Loucy (cell line): ENCODE data around the gene GAS2.

Experiments
- CTCF ChIP-seq: fragments of 200-600 bp; sonication (generic); conservative IDR thresholded peaks from 2 replicates; pipeline ENCODE4 v1.5.1; 2014; ENCODE audit warnings: mild to moderate bottlenecking, antibody characterized with exemption, low read length
- EZH2phosphoT487 ChIP-seq: fragments of 200-600 bp; IDR thresholded peaks from 2 replicates; pipeline ENCODE4 v1.6.1; 2018; ENCODE audit warnings: antibody characterized with exemption, mild to moderate bottlenecking, moderate library complexity, borderline replicate concordance

DNA sequence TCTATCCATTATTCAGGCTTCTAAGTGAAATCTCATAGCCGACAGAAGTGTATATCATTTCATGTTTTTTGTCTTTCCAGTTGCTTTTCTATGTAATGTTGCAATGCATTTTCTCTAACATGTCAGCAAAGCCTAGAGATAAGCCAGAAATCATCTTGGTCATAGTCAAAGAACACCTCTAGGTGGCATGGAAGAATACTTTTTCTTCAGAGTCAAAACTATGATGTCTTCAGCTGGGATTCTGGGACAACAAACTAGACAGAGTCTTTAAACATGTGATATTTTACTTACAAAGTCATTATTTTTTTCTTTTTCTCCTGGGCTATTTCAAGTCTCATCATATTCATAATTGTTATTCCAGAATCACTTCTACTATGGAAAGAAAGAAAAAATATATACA, 4.4 kb downstream of the GAS2 start:
- peak; percentile 33 for TF ChIP-seq CTCF
- no peak for TF ChIP-seq EZH2phosphoT487
